Lung microvascular endothelial cell (primary cell): ENCODE data around the gene PDZD8. TPM values are rescaled to one million over a fixed set of nuclear protein-coding genes. Genes with fewer than 3 reads are reported as not detected.

ENCODE experiments used
- DNase-seq, 2 donors: peaks; one replicate each; pipeline versions ENCODE4 v3.0.0 to v3.0.0-alpha.2; 2010; ENCODE audit warnings: low read depth in 2 of 2
- total RNA-seq: library from RNA; depleted of rRNA; stranded (reverse); fragments of >200 nt; gene quantifications from 2 replicates; pipeline ENCODE4 v1.2.1, GENCODE V29; 2014

The PDZD8 gene
- total RNA-seq, result 8.3 and 13.1 TPM in 2 replicates

- peak; percentile 94 to 95 for DNase-seq
Observed at GRCh38 chr10:117375360-117376178, at the start of gene PDZD8. Gene PDZD8, minus strand, starts transcription at chr10:117375440. Its CDS starts 213 bp downstream, at chr10:117375227.

- DNase-seq, result no peak
Observed at GRCh38 chr10:117424171-117424570, 48.9 kb upstream of the PDZD8 start.

GRCh38 chr10:117421985-117422384 is 46.7 kb upstream of the PDZD8 start:
- DNase-seq, result no peak

- DNase-seq, result no peak
Observed at GRCh38 chr10:117420768-117421167, 45.5 kb upstream of the PDZD8 start.

- DNase-seq, result peak in 1 of 2 donors; percentile 56
Observed at GRCh38 chr10:117419921-117420320, 44.7 kb upstream of the PDZD8 start.

GRCh38 chr10:117419159-117419558 is 43.9 kb upstream of the PDZD8 start:
- no peak for DNase-seq

GRCh38 chr10:117418121-117418520 is 42.9 kb upstream of the PDZD8 start:
- DNase-seq, result no peak

- DNase-seq, result no peak
Observed at GRCh38 chr10:117417196-117417595, 42.0 kb upstream of the PDZD8 start.

- peak in 1 of 2 donors; percentile 28 for DNase-seq
Observed at GRCh38 chr10:117413928-117414618, 38.8 kb upstream of the PDZD8 start.

- no peak for DNase-seq
Observed at GRCh38 chr10:117412469-117413010, 37.3 kb upstream of the PDZD8 start.

GRCh38 chr10:117411479-117412399 is 36.5 kb upstream of the PDZD8 start:
- peak in 1 of 2 donors; percentile 4 for DNase-seq

- no peak for DNase-seq
Observed at GRCh38 chr10:117410557-117410956, 35.3 kb upstream of the PDZD8 start.

- no peak for DNase-seq
Observed at GRCh38 chr10:117409549-117410305, 34.5 kb upstream of the PDZD8 start.

GRCh38 chr10:117408436-117409384 is 33.5 kb upstream of the PDZD8 start:
- DNase-seq, result no peak

- no peak for DNase-seq
Observed at GRCh38 chr10:117405730-117406129, 30.5 kb upstream of the PDZD8 start.

- no peak for DNase-seq
Observed at GRCh38 chr10:117400329-117400728, 25.1 kb upstream of the PDZD8 start.

- DNase-seq, result no peak
Observed at GRCh38 chr10:117399341-117400196, 24.3 kb upstream of the PDZD8 start.

- DNase-seq, result peak; percentile 3 to 5
Observed at GRCh38 chr10:117398029-117398428, 22.8 kb upstream of the PDZD8 start.
